WTC11 (cell line): Measurements from ENCODE around the gene POLR2E. TPM values are rescaled to one million over a fixed set of nuclear protein-coding genes. Genes with fewer than 3 reads are reported as not detected.

Experiments
- ATAC-seq: fragments of 200-7000 bp; cut with Tn5 transposase; 2 replicates; pipeline ENCODE4 v1.10.0; 2021; ENCODE audit warnings: mild to moderate bottlenecking, moderate library complexity
- CTCF ChIA-PET: fragments of 300-600 bp; sonication (Branson Sonifier 250); formaldehyde crosslinking; loops from one replicate; lab custom pipeline; 2021; ENCODE audit warnings: antibody characterized with exemption; lab: Charles Lee
- POLR2A ChIA-PET: fragments of 350-600 bp; sonication (Branson Sonifier 250); formaldehyde crosslinking; loops from one replicate; lab custom pipeline; 2021; ENCODE audit warnings: antibody characterized with exemption; lab: Charles Lee
- DNase-seq: peaks from one replicate; pipeline ENCODE4 v3.0.0; 2021; ENCODE audit warnings: low spot score
- H3K27ac Mint-ChIP-seq: 2 replicates; pipeline ENCODE4 v1.8.0; 2021; ENCODE audit warnings: mixed read lengths
- H3K27me3 Mint-ChIP-seq: 2 replicates; pipeline ENCODE4 v1.8.0; 2021; ENCODE audit warnings: low read depth, mild to moderate bottlenecking, moderate library complexity, mixed read lengths
- H3K36me3 Mint-ChIP-seq: 2 replicates; pipeline ENCODE4 v1.8.0; 2021; ENCODE audit warnings: mixed read lengths
- H3K4me1 Mint-ChIP-seq: 2 replicates; pipeline ENCODE4 v1.8.0; 2022; ENCODE audit warnings: mixed read lengths
- H3K4me3 Mint-ChIP-seq: 2 replicates; pipeline ENCODE4 v1.8.0; 2021; ENCODE audit warnings: mild to moderate bottlenecking, moderate library complexity, mixed read lengths
- H3K9me3 Mint-ChIP-seq: 2 replicates; pipeline ENCODE4 v1.8.0; 2021; ENCODE audit warnings: mixed read lengths
- AR ChIP-seq: fragments of 250-450 bp; sonication (Bioruptor Pico); IDR thresholded peaks from 2 replicates; pipeline ENCODE4 v1.9.0; 2021; ENCODE audit warnings: mild to moderate bottlenecking
- ATF3 ChIP-seq: sonication (generic); formaldehyde crosslinking; conservative IDR thresholded peaks from 2 replicates; pipeline ENCODE4 v1.8.1; 2022; ENCODE audit warnings: mild to moderate bottlenecking, missing genetic modification reagents
- CREM ChIP-seq: sonication (generic); formaldehyde crosslinking; IDR thresholded peaks from 2 replicates; pipeline ENCODE4 v1.8.1; 2022; ENCODE audit warnings: mild to moderate bottlenecking, missing genetic modification reagents, moderate library complexity
- ESRRA ChIP-seq: sonication (generic); formaldehyde crosslinking; IDR thresholded peaks from 2 replicates; pipeline ENCODE4 v1.8.1; 2022; ENCODE audit warnings: mild to moderate bottlenecking, missing genetic modification reagents, borderline replicate concordance
- GRHL2 ChIP-seq: fragments of 250-450 bp; sonication (Bioruptor Pico); IDR thresholded peaks from 2 replicates; pipeline ENCODE4 v1.8.0; 2022; ENCODE audit warnings: mild to moderate bottlenecking, moderate library complexity; ENCODE audit not compliant: insufficient replicate concordance, severe bottlenecking
- SP1 ChIP-seq: sonication (generic); formaldehyde crosslinking; conservative IDR thresholded peaks from 2 replicates; pipeline ENCODE4 v1.8.1; 2022; ENCODE audit warnings: missing genetic modification reagents
- TCF7 ChIP-seq: sonication (generic); formaldehyde crosslinking; IDR thresholded peaks from 2 replicates; pipeline ENCODE4 v1.8.0; 2022; ENCODE audit warnings: mild to moderate bottlenecking, low read depth, missing genetic modification reagents, moderate library complexity
- USF1 ChIP-seq: sonication (generic); formaldehyde crosslinking; IDR thresholded peaks from 2 replicates; pipeline ENCODE4 v1.8.0; 2022; ENCODE audit warnings: mild to moderate bottlenecking, missing genetic modification reagents
- ZBTB21 ChIP-seq: sonication (generic); formaldehyde crosslinking; IDR thresholded peaks from 2 replicates; pipeline ENCODE4 v1.8.1; 2023; ENCODE audit warnings: mild to moderate bottlenecking, missing genetic modification reagents, borderline replicate concordance
- ZNF138 ChIP-seq: sonication (generic); formaldehyde crosslinking; conservative IDR thresholded peaks from 2 replicates; pipeline ENCODE4 v1.8.1; 2022; ENCODE audit warnings: mild to moderate bottlenecking, moderate library complexity, missing genetic modification reagents
- ZNF219 ChIP-seq: sonication (generic); formaldehyde crosslinking; IDR thresholded peaks from 2 replicates; pipeline ENCODE4 v1.8.0; 2023; ENCODE audit warnings: missing genetic modification reagents, mild to moderate bottlenecking, borderline replicate concordance
- ZNF263 ChIP-seq: sonication (generic); formaldehyde crosslinking; IDR thresholded peaks from 2 replicates; pipeline ENCODE4 v1.8.1; 2022; ENCODE audit warnings: low read depth, mild to moderate bottlenecking, moderate library complexity, missing genetic modification reagents
- ZSCAN18 ChIP-seq: fragments of 250-450 bp; sonication (Bioruptor Pico); IDR thresholded peaks from 2 replicates; pipeline ENCODE4 v2.1.2; 2022; ENCODE audit warnings: mild to moderate bottlenecking, moderate library complexity
- total RNA-seq: library from RNA; stranded (reverse); gene quantifications from 3 replicates; pipeline ENCODE4 v1.2.3, GENCODE V29; 2021
- TF ChIP-seq, protein P1 (sequence below): fragments of 200-600 bp; IDR thresholded peaks from 2 replicates; pipeline ENCODE4 v1.8.0; 2022; ENCODE audit warnings: antibody characterized with exemption
- TF ChIP-seq, protein P2 (sequence below): sonication (generic); formaldehyde crosslinking; conservative IDR thresholded peaks from 2 replicates; pipeline ENCODE4 v1.8.1; 2023; ENCODE audit warnings: mild to moderate bottlenecking, low read depth, missing genetic modification reagents, moderate library complexity
- TF ChIP-seq, protein P3 (sequence below): sonication (generic); formaldehyde crosslinking; IDR thresholded peaks from 2 replicates; pipeline ENCODE4 v1.8.1; 2022; ENCODE audit warnings: low read depth, mild to moderate bottlenecking, moderate library complexity, missing genetic modification reagents, borderline replicate concordance
- TF ChIP-seq, protein P4 (sequence below): sonication (generic); formaldehyde crosslinking; IDR thresholded peaks from 2 replicates; pipeline ENCODE4 v1.8.1; 2022; ENCODE audit warnings: missing genetic modification reagents, borderline replicate concordance
- TF ChIP-seq, protein P5 (sequence below): sonication (generic); formaldehyde crosslinking; IDR thresholded peaks from 2 replicates; pipeline ENCODE4 v1.8.1; 2022; ENCODE audit warnings: mild to moderate bottlenecking, moderate library complexity, missing genetic modification reagents

POLR2E gene
- total RNA-seq, 1 experiment from 2014 or later, result 275 TPM

- DNase-seq, result no peak
- no peak for TF ChIP-seq AR
- TF ChIP-seq, protein P1, sequence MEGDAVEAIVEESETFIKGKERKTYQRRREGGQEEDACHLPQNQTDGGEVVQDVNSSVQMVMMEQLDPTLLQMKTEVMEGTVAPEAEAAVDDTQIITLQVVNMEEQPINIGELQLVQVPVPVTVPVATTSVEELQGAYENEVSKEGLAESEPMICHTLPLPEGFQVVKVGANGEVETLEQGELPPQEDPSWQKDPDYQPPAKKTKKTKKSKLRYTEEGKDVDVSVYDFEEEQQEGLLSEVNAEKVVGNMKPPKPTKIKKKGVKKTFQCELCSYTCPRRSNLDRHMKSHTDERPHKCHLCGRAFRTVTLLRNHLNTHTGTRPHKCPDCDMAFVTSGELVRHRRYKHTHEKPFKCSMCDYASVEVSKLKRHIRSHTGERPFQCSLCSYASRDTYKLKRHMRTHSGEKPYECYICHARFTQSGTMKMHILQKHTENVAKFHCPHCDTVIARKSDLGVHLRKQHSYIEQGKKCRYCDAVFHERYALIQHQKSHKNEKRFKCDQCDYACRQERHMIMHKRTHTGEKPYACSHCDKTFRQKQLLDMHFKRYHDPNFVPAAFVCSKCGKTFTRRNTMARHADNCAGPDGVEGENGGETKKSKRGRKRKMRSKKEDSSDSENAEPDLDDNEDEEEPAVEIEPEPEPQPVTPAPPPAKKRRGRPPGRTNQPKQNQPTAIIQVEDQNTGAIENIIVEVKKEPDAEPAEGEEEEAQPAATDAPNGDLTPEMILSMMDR, result no peak
- TF ChIP-seq ZSCAN18 (CRISPR knock-in tag), result no peak
- TF ChIP-seq, protein P2, sequence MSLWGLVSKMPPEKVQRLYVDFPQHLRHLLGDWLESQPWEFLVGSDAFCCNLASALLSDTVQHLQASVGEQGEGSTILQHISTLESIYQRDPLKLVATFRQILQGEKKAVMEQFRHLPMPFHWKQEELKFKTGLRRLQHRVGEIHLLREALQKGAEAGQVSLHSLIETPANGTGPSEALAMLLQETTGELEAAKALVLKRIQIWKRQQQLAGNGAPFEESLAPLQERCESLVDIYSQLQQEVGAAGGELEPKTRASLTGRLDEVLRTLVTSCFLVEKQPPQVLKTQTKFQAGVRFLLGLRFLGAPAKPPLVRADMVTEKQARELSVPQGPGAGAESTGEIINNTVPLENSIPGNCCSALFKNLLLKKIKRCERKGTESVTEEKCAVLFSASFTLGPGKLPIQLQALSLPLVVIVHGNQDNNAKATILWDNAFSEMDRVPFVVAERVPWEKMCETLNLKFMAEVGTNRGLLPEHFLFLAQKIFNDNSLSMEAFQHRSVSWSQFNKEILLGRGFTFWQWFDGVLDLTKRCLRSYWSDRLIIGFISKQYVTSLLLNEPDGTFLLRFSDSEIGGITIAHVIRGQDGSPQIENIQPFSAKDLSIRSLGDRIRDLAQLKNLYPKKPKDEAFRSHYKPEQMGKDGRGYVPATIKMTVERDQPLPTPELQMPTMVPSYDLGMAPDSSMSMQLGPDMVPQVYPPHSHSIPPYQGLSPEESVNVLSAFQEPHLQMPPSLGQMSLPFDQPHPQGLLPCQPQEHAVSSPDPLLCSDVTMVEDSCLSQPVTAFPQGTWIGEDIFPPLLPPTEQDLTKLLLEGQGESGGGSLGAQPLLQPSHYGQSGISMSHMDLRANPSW, result no peak
- no peak for TF ChIP-seq SP1
- TF ChIP-seq, protein P3, sequence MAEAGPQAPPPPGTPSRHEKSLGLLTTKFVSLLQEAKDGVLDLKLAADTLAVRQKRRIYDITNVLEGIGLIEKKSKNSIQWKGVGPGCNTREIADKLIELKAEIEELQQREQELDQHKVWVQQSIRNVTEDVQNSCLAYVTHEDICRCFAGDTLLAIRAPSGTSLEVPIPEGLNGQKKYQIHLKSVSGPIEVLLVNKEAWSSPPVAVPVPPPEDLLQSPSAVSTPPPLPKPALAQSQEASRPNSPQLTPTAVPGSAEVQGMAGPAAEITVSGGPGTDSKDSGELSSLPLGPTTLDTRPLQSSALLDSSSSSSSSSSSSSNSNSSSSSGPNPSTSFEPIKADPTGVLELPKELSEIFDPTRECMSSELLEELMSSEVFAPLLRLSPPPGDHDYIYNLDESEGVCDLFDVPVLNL (CRISPR knock-in tag), result no peak
- TF ChIP-seq GRHL2, result no peak
- TF ChIP-seq, protein P4, sequence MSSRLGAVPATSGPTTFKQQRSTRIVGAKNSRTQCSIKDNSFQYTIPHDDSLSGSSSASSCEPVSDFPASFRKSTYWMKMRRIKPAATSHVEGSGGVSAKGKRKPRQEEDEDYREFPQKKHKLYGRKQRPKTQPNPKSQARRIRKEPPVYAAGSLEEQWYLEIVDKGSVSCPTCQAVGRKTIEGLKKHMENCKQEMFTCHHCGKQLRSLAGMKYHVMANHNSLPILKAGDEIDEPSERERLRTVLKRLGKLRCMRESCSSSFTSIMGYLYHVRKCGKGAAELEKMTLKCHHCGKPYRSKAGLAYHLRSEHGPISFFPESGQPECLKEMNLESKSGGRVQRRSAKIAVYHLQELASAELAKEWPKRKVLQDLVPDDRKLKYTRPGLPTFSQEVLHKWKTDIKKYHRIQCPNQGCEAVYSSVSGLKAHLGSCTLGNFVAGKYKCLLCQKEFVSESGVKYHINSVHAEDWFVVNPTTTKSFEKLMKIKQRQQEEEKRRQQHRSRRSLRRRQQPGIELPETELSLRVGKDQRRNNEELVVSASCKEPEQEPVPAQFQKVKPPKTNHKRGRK (CRISPR knock-in tag), result no peak
- TF ChIP-seq, protein P5, sequence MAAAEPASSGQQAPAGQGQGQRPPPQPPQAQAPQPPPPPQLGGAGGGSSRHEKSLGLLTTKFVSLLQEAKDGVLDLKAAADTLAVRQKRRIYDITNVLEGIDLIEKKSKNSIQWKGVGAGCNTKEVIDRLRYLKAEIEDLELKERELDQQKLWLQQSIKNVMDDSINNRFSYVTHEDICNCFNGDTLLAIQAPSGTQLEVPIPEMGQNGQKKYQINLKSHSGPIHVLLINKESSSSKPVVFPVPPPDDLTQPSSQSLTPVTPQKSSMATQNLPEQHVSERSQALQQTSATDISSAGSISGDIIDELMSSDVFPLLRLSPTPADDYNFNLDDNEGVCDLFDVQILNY (CRISPR knock-in tag), result no peak
- no peak for TF ChIP-seq ZNF138 (CRISPR knock-in tag)
- TF ChIP-seq ZNF219 (CRISPR knock-in tag), result no peak
- TF ChIP-seq TCF7, result no peak
- no peak for TF ChIP-seq ATF3 (CRISPR knock-in tag)
- TF ChIP-seq ZBTB21 (CRISPR knock-in tag), result no peak
- no peak for TF ChIP-seq ESRRA
- no peak for TF ChIP-seq ZNF263
- no peak for TF ChIP-seq CREM
- no peak for TF ChIP-seq USF1 (CRISPR knock-in tag)
- Mint-ChIP-seq H3K36me3 (peaks cover 3% of the 10 kb centered on the region; the same call in 1 of the 2 replicates), H3K9me3 (no peaks in the 10 kb centered on the region), H3K4me1 (peaks cover 12% of the 10 kb centered on the region; the same call in 1 of the 2 replicates), H3K27me3 (no peaks in the 10 kb centered on the region), H3K27ac (no peak overlapping the region), H3K4me3 (peak overlapping the region; percentile 84)
- POLR2A ChIA-PET, result interaction anchor here (0.6 to 1.0 kb wide), 4 partner anchors 8 to 32 kb away, joined by 3 to 5 read pairs (median 4); partner anchors contain the start of gene GPX4
- CTCF ChIA-PET, result interaction anchor here (0.9 to 2.1 kb wide), 7 partner anchors 10 to 150 kb away, joined by 3 to 7 read pairs (median 4); partner anchors contain the start of genes ARHGAP45 and GPX4
- no peak for ATAC-seq
Observed at GRCh38 chr19:1093811-1094553, 1.2 kb downstream of the POLR2E start.
